ENCODE data around the gene RER1. TPM values are rescaled to one million over a fixed set of nuclear protein-coding genes. Genes with fewer than 3 reads are reported as not detected.

RER1 gene
- total and polyA plus RNA-seq, 10 donors: 51.1 to 131 (median 79.0) TPM

DNA sequence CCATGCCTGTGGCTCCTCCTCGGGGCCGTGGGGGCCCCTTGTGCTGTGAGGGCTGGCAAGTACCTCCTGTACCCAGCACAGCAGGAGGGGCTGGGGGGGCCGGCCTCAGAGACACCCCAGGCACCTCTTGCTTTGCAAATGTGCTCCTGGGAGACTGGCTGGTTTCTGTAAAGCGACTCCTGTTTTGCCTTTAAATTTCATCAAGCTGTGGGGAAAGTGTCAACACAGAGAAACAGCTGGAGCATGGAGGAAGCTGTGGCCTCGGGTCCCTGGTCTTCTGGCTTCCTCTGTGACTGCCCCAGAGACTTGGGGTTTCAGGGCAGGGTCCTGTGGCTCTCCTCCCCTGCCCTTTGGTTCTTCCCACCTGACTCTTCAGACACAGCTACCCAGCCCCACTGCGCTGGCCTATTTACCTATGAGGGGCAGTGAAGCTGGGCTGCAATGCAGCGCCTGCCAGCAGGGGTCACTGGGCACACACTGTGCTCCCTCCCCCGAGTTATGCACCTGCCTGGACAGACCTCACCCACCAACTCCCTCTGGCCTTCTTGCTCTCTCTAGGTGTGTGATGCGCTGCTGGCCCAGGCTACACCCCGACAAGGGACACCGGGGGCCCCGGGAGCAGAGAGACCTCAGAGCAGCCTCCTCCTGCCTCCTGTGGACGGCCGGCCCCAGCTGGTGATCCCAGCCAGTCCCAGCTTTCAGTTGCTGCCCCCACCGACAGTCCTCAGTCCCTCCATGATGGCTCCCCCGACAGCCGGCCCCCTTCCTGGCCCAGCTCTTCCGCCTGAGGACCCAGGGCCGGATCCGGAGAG, 38.3 kb downstream of the RER1 start:
- DNase-seq: no peak
- TF ChIP-seq CTCF (IDR thresholded peaks at IDR 0.05 in 8 of 11, conservative IDR thresholded peaks at IDR 0.05 in 3 of 11): peak in 6 of 11 experiments; percentile 13 to 55 (median 32)
- TF ChIP-seq POLR2A (IDR thresholded peaks at IDR 0.05): no peak
- peaks cover 0 to 15% (median 10%) of the 10 kb centered on the region in 8 donors for H3K9me3 ChIP-seq
- WGBS, 5 donors: 70 to 83% (median 72%) methylated on average over 18 to 20 of the region's 20 CpGs
- no peak overlapping the region for H3K27ac ChIP-seq
- no peak overlapping the region for H3K4me3 ChIP-seq
- intact Hi-C loops (cut with DNase I; ENCODE audit: low total_unique reads): no loop called here
- H3K27me3 ChIP-seq (replicated peaks in 1 of 7): peaks cover 0 to 89% (median 18%) of the 10 kb centered on the region in 7 donors
- no peaks in the 10 kb centered on the region for H3K4me1 ChIP-seq
- H3K36me3 ChIP-seq: no peaks in the 10 kb centered on the region

DNA sequence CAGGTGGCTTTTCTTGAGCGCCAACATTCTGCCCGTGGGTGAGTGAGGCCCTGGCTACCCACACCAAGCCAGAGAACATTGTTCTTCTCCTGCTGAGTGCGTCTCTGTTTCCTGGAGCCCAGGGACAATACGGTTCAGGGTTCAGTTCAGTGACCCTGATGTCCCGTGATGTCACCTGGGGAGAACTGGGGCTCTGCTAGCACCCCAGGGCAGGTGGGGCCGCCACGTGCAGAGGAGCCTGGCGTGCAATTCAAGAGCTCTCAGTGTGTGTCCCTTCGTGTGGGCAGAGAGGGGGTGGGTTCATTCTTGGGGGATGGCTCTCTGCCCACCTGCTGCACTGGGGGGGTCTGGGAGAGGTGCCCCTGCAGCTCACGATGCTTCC, 38.9 kb downstream of the RER1 start:
- no peak for DNase-seq
- WGBS, 5 donors: 62 to 79% (median 71%) methylated on average over 6 to 10 of the region's 10 CpGs
- no peaks in the 10 kb centered on the region for H3K4me1 ChIP-seq
- H3K4me3 ChIP-seq: no peak overlapping the region
- H3K27me3 ChIP-seq (replicated peaks in 1 of 7): peaks cover 0 to 95% (median 18%) of the 10 kb centered on the region in 7 donors
- intact Hi-C loops (cut with DNase I; ENCODE audit: low total_unique reads): no loop called here
- no peak overlapping the region for H3K27ac ChIP-seq
- peaks cover 0 to 15% (median 10%) of the 10 kb centered on the region in 8 donors for H3K9me3 ChIP-seq
- H3K36me3 ChIP-seq: no peaks in the 10 kb centered on the region
- TF ChIP-seq CTCF (IDR thresholded peaks at IDR 0.05 in 8 of 11, conservative IDR thresholded peaks at IDR 0.05 in 3 of 11) (no peak), POLR2AphosphoS5 (IDR thresholded peaks at IDR 0.05) (no peak), POLR2A (IDR thresholded peaks at IDR 0.05) (no peak)

DNA sequence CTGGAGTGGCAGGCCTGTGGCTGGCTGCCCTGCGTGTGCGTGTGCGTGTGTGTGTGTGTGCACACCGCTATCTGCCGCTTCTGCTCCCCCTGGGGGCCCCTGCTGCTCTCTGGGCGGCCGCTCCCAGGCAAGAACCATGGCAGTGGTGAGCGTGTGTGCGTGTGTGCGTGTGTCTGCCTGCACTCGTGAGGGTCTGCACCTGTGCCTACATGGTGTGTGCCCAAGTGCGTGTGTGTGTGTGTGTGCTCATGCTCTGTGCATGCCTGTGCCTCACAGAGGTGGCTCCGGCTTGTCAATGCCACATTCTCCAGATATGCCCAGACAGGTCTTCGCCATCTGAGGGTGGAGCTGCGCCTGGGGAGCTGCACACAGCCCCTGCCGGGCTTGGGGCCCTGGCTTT, 39.5 kb downstream of the RER1 start:
- intact Hi-C loops (cut with DNase I; ENCODE audit: low total_unique reads): no loop called here
- Histone ChIP-seq H3K4me1 (no peaks in the 10 kb centered on the region), H3K27me3 (replicated peaks in 1 of 7) (peaks cover 0 to 96% (median 18%) of the 10 kb centered on the region in 7 donors), H3K9me3 (peaks cover 0 to 15% (median 10%) of the 10 kb centered on the region in 8 donors), H3K36me3 (no peaks in the 10 kb centered on the region), H3K4me3 (no peak overlapping the region), H3K27ac (no peak overlapping the region)
- WGBS, 5 donors: 49 to 69% (median 53%) methylated on average over 3 to 16 of the region's 16 CpGs
- DNase-seq: no peak
- no peak for TF ChIP-seq POLR2AphosphoS5 (IDR thresholded peaks at IDR 0.05)
- no peak for TF ChIP-seq POLR2A (IDR thresholded peaks at IDR 0.05)
- TF ChIP-seq CTCF (IDR thresholded peaks at IDR 0.05 in 8 of 11, conservative IDR thresholded peaks at IDR 0.05 in 3 of 11): no peak

GRCh38 chr1:2431518-2431917, 39.9 kb downstream of the RER1 start:
- 68 to 84% (median 76%) methylated on average over 6 to 10 of the region's 10 CpGs for WGBS, 5 donors
- no peaks in the 10 kb centered on the region for H3K4me1 ChIP-seq
- intact Hi-C loops (cut with DNase I; ENCODE audit: low total_unique reads): no loop called here
- H3K36me3 ChIP-seq: no peaks in the 10 kb centered on the region
- H3K9me3 ChIP-seq: peaks cover 0 to 15% (median 10%) of the 10 kb centered on the region in 8 donors
- no peak for DNase-seq
- TF ChIP-seq POLR2A (IDR thresholded peaks at IDR 0.05) (no peak), POLR2AphosphoS5 (IDR thresholded peaks at IDR 0.05) (no peak), CTCF (IDR thresholded peaks at IDR 0.05 in 8 of 11, conservative IDR thresholded peaks at IDR 0.05 in 3 of 11) (no peak)
- no peak overlapping the region for H3K27ac ChIP-seq
- H3K4me3 ChIP-seq: no peak overlapping the region
- peaks cover 0 to 92% (median 18%) of the 10 kb centered on the region in 7 donors for H3K27me3 ChIP-seq (replicated peaks in 1 of 7)

Measured in spleen (tissue), 11 donors.